HG03571 (cell line): Measurements from ENCODE around the gene SREBF1.
"Not testable (repeated sequence)": the region's sequence is repeated elsewhere in the genome, so short reads cannot be mapped to it uniquely, and the experiment has no call there.

ENCODE experiments used
- ATAC-seq: cut with Tn5 transposase; IDR thresholded peaks from one replicate; pipeline ENCODE4 v1.9.1; 2021; ENCODE audit not compliant: unreplicated experiment

Gene SREBF1

DNA sequence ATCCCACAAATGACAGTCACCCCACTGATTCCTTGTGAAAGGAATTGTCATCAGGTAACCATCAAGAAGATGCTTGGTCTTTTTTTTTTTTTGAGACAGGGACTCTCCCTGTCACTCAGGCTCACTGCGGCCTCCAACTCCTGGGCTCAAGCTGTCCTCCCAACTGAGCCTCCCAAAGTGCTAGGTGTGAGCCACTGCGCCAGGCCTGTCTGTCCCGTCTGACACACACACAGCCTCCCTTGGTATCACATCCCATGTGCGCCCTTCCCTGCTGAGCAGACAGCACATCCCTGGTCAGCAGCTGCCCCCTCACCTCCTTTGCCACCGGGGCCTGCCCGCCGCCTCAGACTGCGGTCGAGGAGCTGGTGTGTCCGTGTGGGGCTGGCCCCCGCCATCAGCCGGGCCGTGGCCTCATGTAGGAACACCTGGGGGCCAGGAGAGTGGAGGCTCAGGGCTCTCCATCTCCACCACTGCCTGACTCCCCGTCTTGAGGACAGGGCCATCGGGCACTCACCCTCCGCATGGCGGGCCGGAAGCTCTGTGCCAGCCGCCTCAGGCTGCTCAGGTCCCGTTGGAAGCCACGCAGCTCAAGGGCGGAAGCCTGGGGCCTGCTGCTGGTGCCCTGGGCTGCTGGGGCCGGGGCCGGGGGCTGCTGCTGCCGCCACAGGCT, 23.6 kb downstream of the SREBF1 start:
- ATAC-seq, result no peak

DNA sequence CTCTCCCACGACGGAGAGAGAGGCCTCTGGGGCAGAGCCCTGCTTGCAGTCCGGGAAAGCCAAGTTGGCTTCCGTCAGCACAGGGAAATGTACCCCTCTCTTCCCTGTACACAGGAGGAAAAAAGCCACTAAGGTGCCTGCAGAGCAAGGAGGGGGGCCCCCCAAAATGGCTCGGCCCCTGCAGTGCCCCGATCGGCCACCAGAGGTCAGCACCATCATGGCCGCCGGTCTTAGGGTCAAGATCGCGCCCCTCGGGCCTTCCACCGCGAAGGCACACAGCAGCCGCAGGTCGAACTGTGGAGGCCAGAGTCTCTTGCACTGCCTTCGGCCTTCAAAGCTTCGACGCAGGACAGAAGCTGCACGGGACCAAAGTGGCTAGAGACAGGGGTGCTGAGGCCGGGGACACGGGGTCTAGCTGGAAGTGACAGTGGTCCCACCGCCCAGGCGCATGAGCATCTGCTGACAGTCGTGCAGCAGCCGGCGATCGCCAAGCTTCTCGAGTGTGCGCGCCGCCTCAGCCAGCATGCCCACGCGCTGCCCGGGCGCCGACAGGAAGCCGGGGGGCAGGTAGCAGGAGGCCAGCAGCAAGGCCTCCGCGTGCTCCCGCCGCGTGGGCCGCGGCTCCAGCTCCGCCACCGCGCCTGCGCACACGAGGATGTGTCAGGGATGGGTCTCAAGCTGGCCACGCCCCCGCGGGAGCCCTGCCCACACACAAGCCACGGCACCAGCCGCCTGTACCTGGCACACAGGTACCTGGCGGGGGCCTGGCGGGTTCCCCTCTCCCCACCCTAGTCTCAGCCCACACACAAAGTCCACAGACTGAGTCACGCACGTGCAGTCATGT, 24.4 kb downstream of the SREBF1 start:
- no peak for ATAC-seq

DNA sequence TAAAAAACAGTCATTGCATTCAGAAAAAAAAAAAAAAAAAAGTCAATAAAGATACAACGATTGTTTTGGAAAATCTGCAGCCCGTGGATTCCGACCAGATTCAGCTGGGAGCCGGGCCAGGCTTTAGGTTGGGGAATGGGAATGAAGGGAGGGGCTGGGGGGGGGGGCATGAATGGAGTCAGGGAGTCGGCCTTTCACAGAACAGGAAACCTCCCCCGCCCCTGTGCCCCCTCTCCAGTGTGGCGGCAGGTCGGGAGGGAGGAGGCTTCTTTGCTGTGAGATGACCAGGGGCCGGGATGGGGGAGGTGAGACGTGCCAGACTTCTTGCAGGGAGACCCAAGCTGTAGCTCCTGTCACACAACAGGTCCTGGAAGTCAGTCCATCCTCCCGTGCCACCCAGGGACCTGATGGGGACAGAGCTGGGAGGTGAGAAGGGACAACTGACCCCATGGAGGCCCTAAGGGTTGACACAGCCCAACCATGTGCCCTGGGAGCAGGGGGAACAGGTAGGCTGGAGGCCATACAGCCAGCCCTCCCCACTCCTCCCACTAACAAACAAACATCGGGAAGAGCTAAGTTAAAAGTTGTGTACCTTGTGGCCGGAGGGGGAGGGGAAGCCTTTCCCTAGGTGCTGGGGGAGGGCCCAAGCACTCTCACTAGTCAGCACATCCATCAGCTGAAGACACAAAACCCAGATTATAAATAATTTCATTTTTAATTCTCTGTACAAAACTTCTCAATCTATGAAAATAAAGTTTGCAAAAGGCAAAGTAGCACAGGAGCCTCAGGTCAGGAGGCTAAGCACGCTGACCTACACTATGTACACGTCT, 25.2 kb downstream of the SREBF1 start:
- no peak for ATAC-seq

DNA sequence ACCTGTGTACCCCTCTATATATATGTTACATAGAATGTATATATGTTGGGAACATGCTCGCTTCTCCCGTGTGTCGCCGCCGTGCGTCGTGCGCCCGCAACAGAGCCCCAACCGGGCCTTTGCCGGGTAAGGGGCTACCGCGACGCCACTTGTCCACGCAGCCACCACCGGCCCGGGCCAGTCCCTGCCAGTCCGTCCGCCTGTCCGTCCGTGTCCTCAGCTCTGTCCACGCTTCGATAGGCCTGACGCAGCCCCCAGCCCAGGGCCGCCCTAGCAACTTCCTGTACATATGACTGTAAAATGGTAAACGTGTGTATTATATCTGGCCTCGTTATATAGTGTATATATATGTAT, 25.9 kb downstream of the SREBF1 start:
- no peak for ATAC-seq

DNA sequence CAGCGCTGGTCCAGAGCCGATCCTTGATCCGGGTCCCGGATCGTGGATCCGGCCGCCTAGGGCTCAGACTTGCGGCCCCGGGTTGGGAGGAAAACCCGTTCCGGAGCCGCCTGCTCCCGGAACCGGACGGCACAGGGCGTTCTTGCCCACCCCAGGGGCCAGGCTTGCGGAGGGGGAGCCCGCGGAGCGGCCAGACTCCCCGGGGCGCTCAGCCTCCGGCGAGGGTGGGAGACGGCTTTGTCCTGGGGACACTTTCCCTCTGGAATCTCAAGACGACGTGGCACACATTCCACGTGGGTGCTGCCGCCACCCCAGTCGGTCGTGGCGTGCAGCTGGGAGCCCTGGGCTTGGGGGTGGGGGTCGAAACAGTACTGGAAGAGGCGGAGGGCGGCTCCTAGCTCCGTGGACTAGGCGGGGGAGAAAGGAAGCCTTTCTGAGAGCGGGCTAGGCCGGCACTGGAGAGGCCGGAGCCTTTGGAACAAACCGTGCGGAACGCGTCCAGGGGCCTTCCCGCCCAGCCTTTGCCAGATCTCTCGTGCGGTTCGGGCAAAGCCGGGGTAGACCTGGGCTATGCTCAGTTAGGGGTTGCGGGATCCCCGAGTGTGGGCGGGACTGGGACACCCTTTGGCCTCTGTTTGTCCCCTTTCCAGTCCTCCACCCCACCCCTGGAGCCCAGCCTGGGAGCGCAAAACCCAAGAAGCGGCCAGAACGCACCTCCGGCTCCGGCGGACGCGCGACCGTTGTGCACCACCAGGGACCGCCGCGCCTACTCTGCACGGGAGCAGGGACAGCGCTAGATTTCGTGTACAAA, 26.5 kb downstream of the SREBF1 start:
- no peak for ATAC-seq

DNA sequence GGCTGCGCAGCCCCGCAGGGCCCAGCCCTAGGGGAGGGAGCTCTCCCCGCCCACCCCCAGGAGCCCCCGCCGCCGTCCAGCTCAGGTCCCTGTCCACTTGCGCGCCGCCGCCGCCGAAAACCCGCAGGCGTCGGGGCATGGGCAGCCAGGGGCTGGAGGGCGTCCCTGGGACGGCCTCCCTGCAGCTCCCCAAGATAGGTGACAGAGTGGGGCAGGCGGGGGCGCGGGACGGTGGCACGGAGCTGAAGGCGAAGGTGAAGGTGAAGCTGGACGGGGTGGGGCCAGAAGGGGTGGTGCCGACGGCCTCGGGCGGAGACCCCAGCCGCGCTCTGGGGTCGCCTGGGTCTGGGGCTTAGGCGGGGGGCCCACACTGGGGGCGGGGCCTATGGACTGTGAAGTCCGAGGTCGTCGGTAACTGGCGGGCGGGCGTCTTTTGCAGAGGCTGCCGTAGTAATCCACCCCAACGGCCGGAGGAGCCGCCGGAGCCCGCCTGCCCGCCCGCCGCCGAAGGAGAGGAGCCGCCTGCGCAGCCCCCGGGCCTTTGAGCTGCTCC, 27.2 kb downstream of the SREBF1 start:
- no peak for ATAC-seq

DNA sequence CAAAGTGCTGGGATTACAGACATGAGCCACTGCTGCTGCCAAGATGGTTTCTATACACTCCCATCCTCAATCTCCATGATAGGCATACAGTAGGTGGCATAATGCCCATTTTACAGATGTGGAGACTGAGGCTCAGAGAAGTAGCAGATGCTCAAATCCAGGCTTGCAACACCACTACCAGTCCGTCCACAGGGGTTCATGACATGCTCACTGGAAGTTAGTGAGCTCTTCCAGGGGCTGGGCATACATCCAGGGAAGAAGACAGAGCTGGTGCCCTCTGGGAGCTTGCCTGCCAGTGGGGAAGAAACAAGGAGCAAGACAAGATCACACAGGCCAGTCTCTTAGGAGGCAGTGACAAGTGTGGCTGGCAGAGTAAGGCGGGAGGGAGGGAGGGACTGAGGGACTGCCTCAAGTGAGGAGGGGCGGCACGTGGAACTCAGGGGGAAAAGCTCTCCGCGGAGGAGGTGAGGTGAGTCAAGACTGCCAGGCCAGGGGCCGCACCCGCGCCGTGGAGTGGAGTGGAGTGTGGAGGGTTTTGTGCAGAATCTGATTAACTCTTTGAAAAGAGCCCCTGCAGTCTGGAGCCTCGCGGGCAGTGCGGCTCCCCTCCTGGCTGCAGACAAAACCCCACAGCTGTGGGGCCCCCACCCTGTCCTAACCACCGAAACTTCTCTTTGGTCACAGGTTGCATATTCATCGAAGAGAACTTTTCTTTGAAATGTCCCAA, 27.9 kb downstream of the SREBF1 start:
- ATAC-seq, result no peak

DNA sequence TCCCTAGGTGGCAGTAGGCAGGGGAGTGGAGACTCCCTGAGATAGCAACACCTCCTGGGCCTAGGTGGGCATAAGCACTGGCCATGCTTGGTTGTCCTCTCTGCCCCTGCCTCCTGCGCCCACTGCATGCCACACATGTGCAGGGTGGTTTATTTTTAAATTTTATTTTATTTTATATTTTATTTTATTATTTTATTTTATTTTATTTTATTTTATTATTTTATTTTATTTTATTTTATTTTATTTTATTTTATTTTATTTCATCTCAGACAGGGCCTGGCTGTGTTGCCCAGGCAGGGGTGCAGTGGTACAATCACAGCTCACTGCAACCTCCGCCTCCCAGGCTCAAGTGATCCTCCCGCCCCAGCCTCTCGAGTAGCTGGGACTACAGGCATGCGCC, 28.6 kb downstream of the SREBF1 start:
- not testable (repeated sequence) for ATAC-seq

DNA sequence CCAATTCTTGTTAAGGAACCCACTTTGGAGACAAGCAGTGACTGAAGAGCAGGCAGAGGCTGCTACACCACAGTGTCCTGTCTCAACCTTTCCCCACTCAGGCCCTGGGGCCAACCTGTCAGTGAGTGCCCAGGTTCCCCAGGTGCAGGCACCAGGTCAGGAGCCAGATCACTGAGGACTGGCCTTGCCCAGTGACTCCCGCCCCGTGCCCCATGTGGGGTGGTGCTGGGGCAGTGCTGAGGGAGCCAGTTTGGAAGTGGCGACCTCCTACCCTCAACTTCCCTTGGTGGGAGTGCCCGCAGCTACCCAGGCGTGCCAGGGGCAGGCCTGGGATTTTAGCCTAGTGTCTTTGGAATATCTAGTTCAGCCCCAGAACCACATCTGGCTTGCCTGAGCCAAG, 29.3 kb downstream of the SREBF1 start:
- no peak for ATAC-seq

DNA sequence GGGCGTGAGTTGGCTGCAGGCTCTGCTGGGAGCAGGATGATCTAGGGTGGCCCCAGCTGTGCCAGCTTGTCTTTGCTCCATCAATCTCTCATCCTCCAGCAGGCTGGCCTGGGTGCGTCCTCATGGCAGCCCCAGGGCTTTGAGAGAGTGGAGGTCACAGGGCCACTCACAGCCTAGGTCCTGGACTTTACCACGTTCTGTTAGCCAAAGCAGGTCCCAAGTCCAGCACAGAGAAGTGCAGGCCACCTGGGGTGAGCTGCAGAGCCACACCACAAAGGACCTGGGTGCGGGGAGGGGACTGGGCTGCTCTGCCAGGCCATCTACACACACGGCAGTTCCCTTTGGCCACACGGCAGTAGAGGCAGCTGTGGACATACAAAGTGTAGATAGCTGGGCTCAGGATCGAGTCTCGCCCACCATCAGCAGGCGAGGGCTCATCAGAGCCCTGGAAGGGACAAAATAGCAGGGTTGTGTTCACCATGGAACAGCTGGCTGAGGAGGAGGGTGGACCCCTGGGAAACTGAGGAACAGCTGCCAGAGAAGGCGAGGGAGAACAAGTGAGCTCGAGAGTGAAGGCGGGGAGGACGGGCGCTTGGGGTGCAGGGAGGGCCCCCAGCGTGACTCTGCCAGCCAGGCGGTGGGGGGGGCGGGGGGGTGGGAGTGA, 30.0 kb downstream of the SREBF1 start:
- no peak for ATAC-seq

DNA sequence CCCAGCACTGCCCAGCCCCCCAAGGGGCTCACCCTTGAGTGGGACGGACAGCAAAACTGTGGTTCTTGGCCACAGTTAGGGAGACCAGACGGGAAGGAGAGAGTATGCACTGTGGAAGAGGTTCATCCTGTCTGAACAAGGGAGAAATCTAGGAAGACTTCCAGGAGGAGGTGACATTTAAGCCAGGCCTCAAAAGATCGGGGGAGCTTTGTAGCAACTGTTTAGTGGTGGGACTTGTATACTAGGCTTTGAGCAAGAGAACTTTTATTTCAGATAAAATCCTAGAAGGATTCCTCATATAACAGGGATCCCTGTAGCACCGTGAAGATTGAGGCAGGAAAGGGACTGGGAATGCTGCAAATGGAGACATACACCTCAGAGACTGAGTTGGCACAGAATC, 30.8 kb downstream of the SREBF1 start:
- no peak for ATAC-seq

DNA sequence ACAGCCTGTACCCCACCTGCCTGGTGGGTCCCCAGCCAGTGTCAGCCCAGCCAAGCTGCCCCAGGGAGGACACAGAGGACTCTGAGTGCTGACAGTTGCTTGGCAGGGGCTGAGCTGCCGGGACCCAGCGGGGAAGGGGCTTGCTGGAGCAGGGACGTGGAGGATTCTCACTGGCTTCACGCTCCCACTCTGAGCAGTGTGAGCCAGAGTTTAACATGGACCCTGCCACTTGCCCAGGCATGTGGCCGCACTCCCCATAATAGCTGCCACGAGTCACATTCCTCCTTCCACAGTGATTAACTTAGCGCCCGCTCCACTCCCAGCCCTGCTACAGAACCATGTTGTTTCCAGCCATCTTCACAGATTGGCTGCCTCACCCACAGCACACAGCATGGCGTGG, 31.2 kb downstream of the SREBF1 start:
- no peak for ATAC-seq

DNA sequence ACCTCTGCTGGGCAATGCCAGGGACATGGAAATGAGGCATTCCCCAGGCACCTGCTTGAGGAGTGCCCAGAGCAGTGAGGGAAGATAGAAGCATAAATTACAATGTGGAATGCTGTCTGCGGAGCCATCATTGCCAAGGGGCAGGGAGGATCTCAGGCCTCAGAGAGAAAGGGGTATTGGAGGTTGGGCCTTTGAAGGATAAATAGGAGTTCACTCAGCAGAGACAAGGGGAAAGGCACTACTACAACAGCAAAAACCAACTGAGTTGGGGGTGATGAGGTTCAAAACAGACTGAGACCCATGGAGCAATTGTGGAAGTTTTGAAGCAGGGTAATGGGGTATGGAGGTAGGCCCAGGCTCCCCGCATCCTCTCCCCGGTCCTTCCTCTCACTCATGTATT, 32.8 kb downstream of the SREBF1 start:
- no peak for ATAC-seq

DNA sequence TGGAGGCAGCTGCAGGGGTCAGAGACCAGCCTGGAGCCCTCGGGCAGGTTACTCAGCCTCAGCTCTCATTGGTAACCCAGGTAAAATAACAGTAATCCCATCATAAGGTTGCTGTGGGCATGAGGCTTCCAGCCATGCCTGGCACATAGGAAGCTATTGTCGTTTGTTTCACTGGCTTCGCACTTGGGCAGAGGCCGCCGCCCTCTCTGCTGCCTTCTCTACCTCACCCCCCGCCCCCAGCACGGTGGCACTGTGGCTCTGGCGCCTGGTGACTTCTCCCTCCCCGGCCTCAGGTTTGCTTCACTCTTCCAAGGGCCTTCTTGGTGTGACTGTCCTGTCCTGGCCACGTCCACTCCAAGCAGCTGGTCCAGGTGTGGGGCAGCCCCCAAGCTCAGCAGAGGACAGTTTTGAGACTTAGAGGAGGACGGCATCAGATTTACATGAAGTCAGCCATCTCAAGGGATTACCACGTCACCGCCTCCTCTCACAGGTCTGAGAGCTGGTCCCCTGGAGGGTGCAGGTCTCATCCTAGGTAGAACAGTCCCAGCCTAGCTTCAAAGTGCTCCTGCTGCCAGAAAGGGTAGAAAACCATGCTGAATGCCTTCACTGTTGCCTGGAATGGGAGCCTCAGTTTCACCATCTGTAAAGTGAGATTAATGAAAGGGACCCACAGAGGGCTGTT, 34.8 kb downstream of the SREBF1 start:
- ATAC-seq, result no peak

DNA sequence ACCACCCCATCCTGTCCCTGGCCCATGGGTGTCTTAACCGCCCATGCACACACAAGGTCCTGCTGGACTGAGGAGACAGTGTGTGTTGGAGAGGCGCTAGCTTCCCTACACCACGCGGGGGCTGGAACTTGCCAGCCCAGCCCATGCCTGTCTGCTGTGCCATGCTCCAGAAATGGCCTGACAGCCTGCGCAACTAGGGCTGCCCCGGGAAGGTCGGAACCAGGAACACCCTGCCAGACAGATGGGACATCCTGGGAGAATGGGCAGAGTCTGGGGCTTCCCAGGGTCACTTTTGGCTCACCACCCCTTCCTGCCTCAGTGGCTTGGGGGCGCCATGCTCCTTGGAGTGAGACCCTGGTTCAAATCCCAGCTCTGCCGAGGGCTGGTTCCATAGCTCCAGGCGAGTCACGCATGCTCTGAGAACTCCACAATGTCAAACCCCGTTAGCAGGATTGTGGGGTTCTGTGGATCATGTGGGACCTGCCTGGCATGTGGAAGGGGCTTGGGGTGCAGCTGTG, 36.2 kb downstream of the SREBF1 start:
- ATAC-seq, result no peak

DNA sequence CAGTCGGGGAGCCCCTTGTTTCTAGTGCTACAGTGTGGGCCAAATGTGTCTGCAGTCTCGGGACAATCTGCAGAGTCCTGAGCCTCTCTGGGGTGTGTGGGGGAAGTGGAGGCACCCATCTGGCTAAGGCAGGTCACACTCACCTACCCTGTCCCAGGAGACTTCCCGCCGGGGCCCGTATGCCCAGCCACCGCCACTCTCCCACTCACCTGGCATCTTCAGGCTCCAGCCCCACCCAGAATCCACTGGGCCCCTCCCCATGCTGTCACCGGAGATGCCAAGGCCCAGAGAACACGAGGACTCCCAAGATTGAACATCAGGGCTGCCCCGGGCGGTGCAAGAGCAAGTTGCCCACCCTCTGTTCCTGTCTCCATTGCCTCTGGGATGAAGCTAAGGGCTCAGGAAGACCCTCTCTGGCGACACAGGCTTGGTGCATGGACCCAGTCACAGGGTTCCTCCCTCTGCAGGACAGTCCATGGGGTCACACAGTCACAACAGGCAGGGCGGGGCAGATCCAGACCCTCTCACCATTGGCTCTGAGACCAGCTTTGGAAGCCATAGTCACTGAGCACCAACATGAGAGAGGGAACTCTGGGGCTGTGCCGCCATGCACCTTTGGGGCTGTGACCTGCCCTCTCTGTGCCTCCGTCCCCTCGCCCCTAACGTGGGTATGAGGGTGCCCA, 38.1 kb downstream of the SREBF1 start:
- ATAC-seq, result no peak

DNA sequence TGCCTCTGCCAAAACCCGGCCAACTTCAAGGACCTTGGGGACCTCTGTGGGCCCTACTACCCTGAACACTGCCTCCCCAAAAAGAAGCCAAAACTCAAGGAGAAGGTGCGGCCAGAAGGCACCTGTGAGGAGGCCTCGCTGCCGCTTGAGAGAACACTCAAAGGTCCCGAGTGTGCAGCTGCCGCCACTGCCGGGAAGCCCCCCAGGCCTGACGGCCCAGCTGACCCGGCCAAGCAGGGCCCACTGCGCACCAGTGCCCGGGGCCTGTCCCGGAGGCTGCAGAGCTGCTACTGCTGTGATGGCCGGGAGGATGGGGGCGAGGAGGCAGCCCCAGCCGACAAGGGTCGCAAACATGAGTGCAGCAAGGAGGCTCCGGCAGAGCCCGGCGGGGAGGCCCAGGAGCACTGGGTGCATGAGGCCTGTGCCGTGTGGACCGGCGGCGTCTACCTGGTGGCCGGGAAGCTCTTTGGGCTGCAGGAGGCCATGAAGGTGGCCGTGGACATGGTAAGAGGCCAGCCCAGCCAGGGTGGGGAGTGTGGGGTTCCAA, 38.7 kb downstream of the SREBF1 start:
- ATAC-seq, result no peak
